ENCODE data around the gene NKD2. TPM values are rescaled to one million over a fixed set of nuclear protein-coding genes. Genes with fewer than 3 reads are reported as not detected.

Gene NKD2
- total RNA-seq, 1 experiment from 2014 or later = 20.4 TPM

DNA sequence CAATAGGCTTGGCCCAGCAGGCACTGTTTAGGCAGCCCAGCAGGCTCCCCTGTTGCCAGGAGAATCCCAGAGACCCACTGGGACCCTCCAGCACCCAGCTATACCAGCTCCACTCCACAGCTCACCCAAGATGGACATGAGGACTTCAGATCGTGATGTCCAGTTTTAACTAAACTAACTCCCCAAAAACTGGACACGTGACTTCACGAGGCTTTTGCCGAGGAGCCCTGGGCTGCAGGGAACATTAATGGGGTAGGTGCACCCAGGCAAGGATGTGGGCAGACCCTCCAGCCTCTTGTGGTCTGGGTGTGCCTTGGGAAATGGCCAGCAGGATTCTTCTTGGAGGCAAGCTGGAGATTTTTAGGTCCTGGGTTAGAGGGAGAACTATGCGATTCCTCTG lies 8.9 kb upstream of the NKD2 start:
- POLR2A ChIA-PET = no interaction called here
- Histone ChIP-seq H3K9ac (ENCODE audit: low read length) (no peak overlapping the region), H4K20me1 (ENCODE audit: insufficient read depth) (no peaks in the 10 kb centered on the region), H3K4me3 (replicated peaks in 1 of 2; ENCODE audit: low read depth in 1 of 2, low read length in 2 of 2) (no peak overlapping the region), H3K4me1 (ENCODE audit: control insufficient read depth in 1 of 2, insufficient read depth in 2 of 2, low read length in 2 of 2) (peaks cover 25 to 35% of the 10 kb centered on the region in 2 experiments), H3K9me3 (ENCODE audit: control insufficient read depth in 1 of 2, insufficient read depth in 1 of 2, low read depth in 1 of 2, low read length in 2 of 2) (no peaks in the 10 kb centered on the region), H2AFZ (ENCODE audit: low read depth, low read length, poor library complexity, severe bottlenecking) (no peak overlapping the region), H3K79me2 (ENCODE audit: insufficient read depth, low read length) (no peaks in the 10 kb centered on the region), H3K27ac (ENCODE audit: low read depth, low read length) (no peak overlapping the region), H3K27me3 (ENCODE audit: insufficient read depth, low read length) (peaks cover 26% of the 10 kb centered on the region; the same call in 1 of the 2 replicates), H3K4me2 (ENCODE audit: low read length) (no peak overlapping the region), H3K36me3 (ENCODE audit: control insufficient read depth in 1 of 2, insufficient read depth in 2 of 2, low read length in 2 of 2) (no peaks in the 10 kb centered on the region), H3K9me2 (ENCODE audit: insufficient read depth) (no peaks in the 10 kb centered on the region)
- DNase-seq (ENCODE audit: low read depth, low spot score) (no peak), ATAC-seq (no peak)
- TF ChIP-seq FOSL1 (IDR thresholded peaks at IDR 0.05; ENCODE audit: low read depth) (no peak), EGR1 (IDR thresholded peaks at IDR 0.05; ENCODE audit: low read depth) (no peak), SP1 (IDR thresholded peaks at IDR 0.05; ENCODE audit: low read depth) (no peak), EZH2 (IDR thresholded peaks at IDR 0.05) (no peak), ELF1 (IDR thresholded peaks at IDR 0.05; ENCODE audit: borderline replicate concordance, low read depth) (no peak), YY1 (IDR thresholded peaks at IDR 0.05; ENCODE audit: extremely low read depth, insufficient replicate concordance, low read depth, low read length) (no peak), POLR2AphosphoS5 (IDR thresholded peaks at IDR 0.05; ENCODE audit: low read depth, low read length) (no peak), ZFX (IDR thresholded peaks at IDR 0.05) (no peak), CBX3 (IDR thresholded peaks at IDR 0.05; ENCODE audit: low read depth) (no peak), SRF (IDR thresholded peaks at IDR 0.05; ENCODE audit: low read depth) (no peak), RAD21 (IDR thresholded peaks at IDR 0.05; ENCODE audit: low read depth) (no peak), ZNF274 (IDR thresholded peaks at IDR 0.05; ENCODE audit: low read depth, low read length) (no peak), JUND (IDR thresholded peaks at IDR 0.05) (no peak), EZH2phosphoT487 (IDR thresholded peaks at IDR 0.05; ENCODE audit: borderline replicate concordance) (no peak)
- TF ChIP-seq, protein P1, sequence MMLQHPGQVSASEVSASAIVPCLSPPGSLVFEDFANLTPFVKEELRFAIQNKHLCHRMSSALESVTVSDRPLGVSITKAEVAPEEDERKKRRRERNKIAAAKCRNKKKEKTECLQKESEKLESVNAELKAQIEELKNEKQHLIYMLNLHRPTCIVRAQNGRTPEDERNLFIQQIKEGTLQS (IDR thresholded peaks at IDR 0.05) = no peak
- TF ChIP-seq, protein P2, sequence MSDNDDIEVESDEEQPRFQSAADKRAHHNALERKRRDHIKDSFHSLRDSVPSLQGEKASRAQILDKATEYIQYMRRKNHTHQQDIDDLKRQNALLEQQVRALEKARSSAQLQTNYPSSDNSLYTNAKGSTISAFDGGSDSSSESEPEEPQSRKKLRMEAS (IDR thresholded peaks at IDR 0.05) = no peak
- BruUV-seq (replicated peaks) = no TSS peak
- CTCF ChIA-PET = interaction anchor here (0.8 kb wide), 1 partner anchor 11 kb away, joined by 3 read pairs; no protein-coding TSS in a partner anchor
- RAD21 ChIA-PET (ENCODE audit: low non-redundant PET in 1 of 2, low total read pairs in 2 of 2, uncharacterized antibody in 2 of 2, unreplicated experiment in 2 of 2) = no interaction called here
- intact Hi-C loops (cut with micrococcal nuclease) = loop anchor here (10.0 kb wide), 1 partner anchor 165 kb away; no protein-coding TSS in a partner anchor

All from HCT116 (cell line).